Measurements from ENCODE around the gene GALK1.
A peak's percentile ranks its signal among the peaks of the same experiment; 100 is the strongest.
"Not testable (repeated sequence)": the region's sequence is repeated elsewhere in the genome, so short reads cannot be mapped to it uniquely, and the experiment has no call there.

GALK1 gene

DNA sequence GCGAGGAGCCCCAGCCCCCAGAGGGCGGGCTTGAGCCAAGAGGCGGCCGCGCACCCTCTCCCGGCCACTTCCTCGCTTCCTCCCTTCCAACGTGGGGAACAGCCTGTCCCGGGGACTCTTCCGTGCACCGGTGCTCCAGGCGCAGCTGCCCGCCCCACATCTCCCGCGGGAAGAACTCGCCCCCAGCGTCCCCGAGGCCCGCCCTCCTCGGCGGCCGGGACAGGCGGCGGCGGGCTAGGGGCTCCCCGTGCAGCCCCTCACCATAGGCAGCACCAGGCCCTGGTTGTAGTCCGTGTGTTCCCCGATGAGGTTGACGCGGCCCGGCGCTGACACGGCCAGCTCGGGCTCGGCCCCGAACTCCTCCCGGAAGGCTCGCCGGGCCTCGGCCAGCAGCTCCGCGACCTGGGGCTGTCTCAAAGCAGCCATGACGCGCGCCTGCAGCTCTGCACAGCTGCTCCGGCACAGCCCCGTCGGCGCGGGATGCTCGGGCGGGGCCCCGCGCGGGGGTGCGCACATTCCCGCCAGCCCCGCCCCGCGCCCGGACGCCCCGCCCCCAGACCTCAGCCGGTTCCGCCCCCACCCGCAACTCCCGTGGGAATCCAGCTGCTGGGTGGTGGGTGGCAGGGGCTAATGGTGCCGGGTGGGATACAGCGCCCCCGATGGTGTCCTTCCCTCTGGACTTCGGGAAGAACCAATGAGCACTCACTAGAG lies at the start of gene GALK1:
TSS of gene GALK1 (minus strand) at position 482 of the 711 bp plus-strand sequence. CDS start at position 426, 56 bp downstream.
- peak in 1 of 2 donors; percentile 50 for DNase-seq (ENCODE audit: low read depth in 2 of 2)

DNA sequence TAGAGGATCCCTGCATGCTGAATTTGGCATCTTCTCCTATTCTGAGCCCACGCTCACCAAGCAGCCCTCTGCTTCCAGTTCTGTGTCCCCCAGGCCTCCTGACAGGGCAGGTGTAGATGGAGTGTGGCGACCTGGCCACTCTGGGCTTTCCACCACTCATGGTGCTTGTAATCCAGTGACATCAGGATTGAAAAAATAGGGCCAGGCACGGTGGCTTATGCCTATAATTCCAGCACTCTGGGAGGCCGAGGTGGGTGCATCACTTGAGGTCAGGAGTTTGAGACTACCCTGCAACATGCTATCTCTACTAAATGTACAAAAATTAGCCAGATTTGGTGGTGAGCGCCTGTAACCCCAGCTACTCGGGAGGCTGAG lies 49.0 kb upstream of the GALK1 start:
- DNase-seq (ENCODE audit: low read depth in 2 of 2), result no peak

DNA sequence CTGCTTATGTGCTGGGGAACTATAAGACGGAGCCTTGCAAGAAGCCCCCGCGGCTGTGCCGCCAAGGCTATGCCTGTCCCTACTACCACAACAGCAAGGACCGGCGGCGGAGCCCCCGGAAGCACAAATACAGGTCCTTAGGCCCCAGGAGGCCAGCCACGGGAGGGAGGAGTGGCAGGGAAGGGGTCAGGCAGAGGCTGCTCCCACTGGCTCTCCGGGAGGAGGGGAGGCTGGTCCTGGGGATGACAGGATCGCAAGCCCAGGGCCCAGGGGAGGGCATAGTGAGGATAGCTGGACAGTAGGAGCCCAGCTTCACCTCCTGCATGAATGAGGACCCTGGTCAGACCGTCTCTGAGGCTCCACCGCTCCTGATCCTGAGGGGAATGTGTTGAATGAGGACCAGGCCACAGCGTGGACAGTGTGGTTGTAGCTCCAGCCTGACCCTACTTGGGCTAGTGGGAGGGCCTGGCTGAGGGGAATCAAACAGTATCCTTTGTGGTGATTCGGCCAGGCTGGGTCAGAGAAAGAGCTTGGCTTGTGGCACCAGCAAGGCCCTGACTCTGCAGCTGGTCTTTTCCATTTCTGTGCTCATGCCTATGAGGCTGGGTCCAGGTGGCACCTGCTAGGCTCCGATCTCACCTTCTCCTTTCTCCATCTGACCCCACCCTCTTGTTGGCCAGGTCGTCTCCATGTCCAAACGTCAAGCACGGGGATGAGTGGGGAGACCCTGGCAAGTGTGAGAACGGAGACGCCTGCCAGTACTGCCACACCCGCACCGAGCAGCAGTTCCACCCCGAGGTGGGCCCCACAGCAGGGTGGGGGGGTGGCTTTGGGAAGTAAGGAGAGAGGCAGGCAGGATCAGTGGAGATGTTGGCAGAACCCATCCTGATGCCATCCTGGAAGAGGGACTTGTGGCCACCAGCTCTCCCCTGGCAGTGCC lies 48.4 kb upstream of the GALK1 start:
- no peak for DNase-seq (ENCODE audit: low read depth in 2 of 2)

DNA sequence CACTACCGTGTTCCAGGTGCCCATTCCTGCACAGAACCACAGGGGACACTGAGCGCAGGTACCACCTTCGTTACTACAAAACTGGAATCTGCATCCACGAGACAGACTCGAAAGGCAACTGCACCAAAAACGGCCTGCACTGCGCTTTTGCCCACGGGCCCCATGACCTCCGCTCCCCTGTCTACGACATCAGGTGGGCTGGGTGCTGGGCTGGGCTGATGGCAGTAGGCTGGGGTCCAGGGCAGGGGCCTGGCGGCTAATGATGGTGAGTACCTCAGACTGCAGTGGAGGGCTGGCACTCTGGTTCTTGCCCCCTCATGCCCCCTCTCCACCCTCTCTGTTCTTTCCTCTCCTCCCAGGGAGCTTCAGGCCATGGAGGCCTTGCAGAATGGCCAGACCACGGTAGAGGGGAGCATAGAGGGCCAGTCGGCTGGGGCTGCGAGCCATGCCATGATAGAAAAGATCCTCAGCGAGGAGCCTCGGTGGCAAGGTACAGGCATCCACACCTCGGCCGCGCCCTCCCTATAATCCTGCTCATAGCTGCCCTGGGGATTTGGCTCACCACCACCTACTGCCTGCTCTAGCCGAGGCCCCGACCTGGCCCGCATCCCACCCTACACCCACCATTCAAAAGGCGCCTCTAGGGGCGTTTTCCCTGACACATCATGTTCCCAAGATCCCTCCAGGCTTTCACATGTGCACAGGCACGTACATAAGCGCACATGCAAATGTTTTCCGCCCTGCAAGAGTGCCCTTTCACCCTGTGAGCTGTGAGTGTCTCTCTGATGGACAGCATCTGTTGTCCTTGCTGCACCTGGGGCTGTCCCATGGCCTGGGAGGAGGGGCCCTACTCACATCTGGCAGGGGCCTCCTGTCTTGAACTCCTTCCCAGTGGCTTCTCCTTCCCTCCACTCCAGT lies 47.4 kb upstream of the GALK1 start:
- no peak for DNase-seq (ENCODE audit: low read depth in 2 of 2)

DNA sequence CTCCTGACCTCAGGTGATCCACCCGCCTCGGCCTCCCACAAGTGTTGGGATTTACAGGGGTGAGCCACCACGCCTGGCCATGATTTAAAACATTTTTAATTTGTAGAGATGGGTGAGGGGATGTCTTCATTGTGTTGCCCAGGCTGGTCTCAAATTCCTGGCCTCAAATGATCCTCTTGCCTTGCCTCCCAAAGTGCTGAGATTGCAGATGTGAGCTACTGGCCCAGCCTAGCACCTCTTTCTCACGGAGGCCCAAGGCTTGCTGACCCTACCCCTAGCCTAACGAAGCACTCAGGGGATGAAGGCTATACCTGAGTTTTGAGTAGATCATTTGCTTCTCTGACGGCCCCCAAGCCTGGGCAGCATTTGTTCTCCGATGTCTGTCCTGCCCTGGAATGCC lies 46.2 kb upstream of the GALK1 start:
- no peak for DNase-seq (ENCODE audit: low read depth in 2 of 2)

DNA sequence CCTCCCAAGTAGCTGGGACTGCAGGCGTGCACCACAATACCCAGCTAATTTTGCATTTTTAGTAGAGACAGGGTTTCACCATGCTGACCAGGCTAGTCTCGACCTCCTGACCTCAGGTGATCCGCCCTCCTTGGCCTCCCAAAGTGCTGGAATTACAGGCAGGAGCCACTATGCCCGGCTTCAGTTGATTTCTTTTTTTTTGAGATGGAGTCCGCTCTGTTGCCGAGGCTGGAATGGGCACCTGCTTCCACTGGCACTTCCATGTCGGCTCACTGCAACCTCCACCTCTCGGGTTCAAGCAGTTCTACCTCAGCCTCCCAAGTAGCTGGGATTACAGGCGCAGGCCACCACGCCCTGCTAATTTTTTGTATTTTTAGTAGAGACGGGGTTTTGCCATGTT lies 45.8 kb upstream of the GALK1 start:
- not testable (repeated sequence) for DNase-seq (ENCODE audit: low read depth in 2 of 2)

DNA sequence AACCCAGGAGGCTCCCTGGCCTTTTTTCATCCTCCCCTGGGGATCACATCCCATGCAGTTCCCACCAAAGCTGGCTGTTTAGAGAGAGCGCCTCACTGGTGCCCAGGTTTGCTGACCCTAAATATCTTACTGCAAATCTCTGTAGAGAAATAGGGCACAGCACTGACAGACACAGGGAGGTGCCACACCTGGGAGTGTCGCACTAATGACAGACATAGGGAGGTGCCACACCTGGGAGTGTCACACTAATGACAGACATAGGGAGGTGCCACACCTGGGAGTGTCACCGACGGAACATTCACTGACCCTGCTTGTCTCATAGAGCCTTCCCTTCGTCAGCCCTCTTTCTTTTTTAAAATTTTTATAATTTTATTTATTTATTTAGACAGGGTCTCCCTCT lies 45.2 kb upstream of the GALK1 start:
- DNase-seq (ENCODE audit: low read depth in 2 of 2), result no peak

DNA sequence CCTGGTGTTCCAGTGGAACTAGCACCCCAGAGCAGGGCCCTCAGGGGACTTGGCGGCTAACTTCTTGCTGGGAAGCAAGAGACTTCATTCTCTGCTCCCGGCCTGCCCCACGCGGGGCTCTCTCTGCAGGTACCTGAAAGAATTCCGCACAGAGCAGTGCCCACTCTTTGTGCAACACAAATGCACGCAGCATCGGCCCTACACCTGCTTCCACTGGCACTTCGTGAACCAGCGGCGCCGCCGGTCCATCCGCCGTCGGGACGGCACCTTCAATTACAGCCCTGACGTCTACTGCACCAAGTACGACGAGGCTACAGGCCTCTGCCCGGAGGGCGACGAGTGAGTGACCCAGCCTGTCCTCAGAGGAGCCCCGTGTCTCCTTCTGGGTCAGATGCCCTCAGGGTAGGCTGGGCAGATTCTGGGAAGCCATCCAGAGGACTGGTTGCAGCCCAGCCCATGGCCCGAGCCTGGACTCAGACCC lies 44.7 kb upstream of the GALK1 start:
- DNase-seq (ENCODE audit: low read depth in 2 of 2), result no peak

DNA sequence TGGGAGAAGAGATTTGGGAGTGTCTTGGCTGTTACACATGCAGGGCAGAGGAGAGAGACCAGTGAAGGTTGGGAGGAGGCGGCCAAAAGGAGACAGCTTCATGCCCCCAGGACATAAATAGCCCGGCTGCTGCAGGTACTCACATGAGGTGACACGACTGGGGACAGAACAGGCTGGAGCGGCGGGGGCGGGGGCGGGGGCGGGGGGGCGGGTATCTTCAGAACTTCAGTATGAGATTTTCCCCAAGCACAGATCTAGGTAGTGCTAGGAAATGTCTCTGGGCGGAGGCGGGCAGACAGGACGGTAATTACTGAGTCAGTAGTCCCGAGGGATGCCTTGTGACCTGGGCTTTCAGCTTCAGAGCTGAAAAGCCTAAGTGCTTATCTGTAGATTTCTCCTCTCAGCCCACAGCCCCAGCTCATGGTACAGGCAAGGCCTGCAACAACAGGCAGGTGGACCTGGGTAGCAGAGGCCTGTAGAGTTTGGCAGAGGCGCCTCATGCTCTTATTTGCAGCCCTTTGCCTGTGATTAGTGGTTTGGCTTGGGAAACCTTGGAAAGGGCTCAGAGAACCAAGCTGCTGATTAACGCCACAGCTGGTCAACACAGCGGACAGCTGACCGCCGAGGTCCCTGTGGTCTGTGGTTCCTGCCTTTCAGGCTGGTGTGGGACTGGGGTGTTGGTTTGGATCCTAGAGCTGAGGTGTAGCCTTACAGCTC lies 44.1 kb upstream of the GALK1 start:
- DNase-seq (ENCODE audit: low read depth in 2 of 2), result no peak

DNA sequence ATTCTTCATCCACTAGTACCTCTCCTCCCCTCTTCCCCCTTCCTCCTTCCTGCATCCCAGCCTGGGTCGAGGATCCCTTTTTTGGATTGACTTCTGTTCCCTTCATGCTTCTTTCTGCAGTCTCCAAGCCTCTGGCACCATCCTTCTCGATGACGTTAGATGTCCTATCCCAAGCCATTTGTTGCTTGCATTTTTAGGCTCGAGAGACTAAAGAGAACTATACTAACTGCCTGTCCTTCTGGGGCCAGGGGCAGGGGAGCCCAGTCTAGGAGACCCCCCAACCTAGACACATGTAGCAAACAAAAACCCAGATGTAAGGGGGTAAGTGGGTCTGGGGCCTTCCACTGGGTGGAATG lies 43.5 kb upstream of the GALK1 start:
- no peak for DNase-seq (ENCODE audit: low read depth in 2 of 2)

DNA sequence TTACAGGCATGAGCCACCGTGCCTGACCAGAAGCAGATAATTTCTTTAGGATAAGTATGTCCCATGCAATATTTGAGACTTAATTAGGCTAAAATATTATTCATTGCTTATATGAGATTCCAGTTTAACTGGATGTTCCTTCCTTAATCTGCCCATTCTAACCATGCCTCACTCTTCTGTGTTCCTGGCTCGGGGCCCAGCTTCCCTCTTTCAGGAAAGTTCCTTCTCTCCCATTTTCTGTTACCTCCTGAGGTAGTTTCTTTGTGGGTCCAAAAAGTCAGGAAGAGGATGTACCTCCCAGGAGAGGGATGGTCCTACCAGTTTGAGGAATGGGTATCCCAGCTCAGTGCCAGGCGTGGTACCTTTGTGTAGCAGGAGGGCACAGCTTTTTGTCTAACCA lies 42.9 kb upstream of the GALK1 start:
- DNase-seq (ENCODE audit: low read depth in 2 of 2), result no peak

DNA sequence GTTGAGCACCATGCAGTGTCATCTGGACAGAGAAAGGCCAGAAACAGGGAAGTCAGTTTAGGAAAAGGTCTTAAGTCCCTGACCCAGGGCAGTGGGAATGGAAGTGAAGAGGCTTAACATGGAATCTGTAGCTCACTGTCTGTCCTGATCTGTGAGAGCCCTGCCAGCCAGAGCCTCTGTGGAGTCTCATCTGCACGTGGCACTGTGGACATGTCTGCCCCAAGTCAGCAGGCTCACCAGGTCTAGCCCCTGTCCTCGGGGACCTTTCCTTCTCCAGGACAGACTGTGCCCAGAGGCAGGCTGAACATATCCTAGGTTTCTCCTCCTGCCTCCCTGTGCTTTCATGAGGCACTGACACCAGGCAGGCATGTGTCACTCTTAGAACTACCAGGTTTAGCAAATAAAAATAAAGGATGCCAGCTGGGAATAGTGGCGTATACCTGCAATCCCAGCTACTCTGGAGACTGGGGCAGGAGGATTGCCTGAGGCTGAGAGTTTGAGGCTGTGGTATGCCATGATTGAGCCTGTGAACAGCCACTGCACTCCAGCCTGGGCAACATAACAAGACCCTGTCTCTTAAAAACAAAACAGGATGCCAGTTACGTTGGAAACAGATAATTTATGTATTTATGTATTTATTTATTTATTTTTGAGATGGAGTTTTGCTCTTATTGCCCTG lies 42.0 kb upstream of the GALK1 start:
- no peak for DNase-seq (ENCODE audit: low read depth in 2 of 2)

DNA sequence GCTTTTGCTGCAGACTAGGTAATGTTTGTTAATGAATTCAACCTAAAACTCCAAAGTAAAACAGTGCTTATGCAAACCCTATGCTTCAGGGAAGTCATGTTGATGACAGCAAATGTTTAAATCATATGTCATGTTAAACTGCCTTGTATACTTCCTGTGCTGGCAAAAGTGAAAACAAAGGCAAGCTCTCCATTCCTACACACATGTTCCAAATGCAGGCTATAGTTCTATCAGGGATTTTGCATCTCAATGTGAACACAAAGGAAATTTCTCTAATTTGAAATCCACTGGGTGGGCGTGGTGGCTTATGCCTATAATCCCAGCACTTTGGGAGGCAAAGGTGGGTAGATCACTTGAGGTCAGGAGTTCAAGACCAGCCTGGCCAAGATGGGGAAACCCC lies 38.9 kb upstream of the GALK1 start:
- DNase-seq (ENCODE audit: low read depth in 2 of 2), result no peak

DNA sequence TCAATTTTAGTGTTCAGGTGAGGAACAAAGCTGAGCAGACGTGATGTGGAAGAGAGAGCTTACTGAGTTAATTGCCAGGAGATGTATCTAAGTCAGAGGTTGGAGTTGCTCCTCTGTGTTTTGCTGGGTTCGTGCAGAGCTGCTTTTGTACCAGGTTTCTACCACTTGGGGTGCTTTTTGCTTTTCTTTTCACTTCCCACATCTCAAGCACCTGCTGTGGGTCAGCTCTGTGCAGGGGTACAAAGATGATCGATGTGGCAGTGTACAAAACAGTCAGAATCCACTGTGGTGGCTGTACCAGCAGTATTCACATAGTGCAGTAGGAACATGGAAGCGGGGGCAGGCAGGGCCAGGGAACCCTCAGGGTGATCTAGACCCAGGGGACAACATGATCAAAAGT lies 34.4 kb upstream of the GALK1 start:
- no peak for DNase-seq (ENCODE audit: low read depth in 2 of 2)

DNA sequence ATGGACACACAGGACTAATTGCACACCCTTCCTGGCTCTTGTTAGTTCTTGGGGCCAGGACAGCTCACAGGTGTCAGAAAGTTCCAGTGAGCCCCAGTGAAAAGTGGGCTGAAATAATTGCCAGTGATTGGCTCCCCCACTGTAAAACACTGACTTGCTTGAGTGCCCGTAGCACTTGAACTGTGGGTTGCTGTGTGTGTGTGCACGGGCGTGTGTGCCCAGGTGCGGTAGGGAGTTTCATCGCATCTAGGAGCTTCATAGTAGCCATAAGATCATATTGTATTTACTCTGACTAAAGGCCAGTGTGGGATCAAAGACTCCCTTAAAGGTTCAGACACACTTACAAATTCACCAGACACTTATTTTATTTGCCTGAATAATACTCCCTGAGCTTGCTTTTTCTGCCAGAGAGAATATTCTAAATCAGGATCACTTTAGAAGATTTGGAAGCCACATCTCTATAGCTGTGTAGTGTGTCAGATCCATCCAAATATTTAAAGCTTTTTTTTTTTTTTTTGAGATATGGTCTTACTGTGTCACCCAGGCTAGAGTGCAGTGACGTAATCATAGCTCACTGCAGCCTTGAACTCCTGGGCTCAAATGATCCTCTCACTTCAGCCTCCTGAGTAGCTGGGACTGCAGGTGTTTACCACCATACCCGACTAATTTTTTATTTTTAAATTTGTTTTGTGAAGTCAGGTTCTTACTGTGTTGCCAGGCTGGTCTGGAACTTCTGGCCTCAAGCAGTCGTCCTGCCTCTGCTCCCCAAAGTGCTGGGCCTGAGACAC lies 31.0 kb upstream of the GALK1 start:
- no peak for DNase-seq (ENCODE audit: low read depth in 2 of 2)

DNA sequence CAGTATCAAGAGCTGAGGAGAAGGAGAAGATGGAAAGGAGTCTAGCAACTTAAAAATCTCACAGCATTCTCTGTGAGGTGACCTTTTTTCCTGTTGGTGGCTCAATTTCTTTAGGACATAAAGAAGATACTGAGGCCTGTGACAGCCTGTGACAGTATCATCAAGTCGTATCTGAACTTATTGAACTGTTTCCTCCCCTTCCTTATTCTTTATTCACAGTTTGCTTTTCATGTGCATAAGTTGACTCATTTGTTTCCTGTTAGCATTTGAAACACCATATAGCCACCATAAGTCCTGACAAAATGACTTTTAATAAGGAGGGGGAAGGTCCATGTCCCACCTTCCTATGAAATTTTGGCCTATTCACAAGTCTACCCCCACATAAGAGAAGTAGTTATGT lies 28.5 kb upstream of the GALK1 start:
- no peak for DNase-seq (ENCODE audit: low read depth in 2 of 2)

DNA sequence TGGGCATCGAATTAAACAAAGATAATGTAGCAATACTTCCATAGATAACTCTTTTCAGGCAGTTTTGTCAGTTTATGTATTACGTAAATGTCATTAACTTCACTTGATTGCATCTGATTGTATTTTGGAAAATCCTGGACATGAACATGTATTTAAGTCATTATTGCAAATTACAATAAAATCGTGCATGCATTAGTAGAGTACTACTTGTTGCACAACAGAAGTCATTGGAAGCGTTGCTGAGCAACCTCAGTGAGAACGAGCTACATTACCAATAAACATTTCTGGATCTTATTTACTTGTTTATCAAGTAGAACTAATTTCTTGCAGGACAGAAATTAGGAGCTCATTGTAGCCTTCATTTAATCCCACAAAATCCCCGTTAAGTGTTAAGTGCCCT lies 26.3 kb upstream of the GALK1 start:
- DNase-seq (ENCODE audit: low read depth in 2 of 2), result no peak

DNA sequence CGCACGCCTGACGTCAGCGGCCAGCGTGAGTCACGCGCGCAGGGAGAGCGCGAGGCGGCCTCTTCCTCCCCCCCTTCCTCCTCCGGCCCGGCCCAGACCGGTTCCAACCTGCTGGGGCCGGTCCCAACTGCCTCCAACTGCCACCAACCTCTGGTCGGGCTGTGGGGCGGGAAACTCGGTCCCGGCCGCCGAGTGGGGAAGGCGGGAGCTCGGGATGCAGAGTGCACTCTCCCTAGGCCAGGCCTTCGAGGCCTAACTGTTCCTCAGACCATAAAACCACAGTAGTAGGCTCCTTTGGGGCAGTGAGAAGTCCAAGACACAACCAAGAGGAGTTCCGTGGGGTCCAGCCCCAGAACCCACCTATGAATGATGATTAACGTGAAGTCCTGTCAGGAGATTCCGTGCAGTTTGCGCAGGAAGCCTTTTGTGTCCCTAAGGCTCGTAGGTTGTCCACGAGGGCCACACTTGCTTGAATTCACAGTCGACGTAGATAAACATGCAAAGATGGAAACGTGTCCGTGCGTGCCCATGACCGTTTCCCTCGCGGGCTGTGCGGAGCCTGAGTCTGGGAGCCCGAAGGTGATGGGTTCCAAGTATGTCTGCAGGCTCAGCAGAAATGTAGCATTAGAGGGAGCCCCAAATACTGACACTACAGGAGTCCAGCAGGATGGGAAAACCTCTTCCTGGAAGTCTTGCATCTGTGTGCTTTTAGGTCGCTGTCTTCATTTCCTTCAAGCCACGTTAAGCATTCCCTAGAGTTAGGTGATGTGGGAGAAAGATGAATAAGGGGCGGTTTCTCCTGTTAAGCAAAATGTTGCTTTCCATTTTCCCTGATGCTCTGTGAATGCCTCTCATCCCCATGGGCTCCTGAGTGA lies 20.3 kb upstream of the GALK1 start:
- peak; percentile 77 to 83 for DNase-seq (ENCODE audit: low read depth in 2 of 2)

DNA sequence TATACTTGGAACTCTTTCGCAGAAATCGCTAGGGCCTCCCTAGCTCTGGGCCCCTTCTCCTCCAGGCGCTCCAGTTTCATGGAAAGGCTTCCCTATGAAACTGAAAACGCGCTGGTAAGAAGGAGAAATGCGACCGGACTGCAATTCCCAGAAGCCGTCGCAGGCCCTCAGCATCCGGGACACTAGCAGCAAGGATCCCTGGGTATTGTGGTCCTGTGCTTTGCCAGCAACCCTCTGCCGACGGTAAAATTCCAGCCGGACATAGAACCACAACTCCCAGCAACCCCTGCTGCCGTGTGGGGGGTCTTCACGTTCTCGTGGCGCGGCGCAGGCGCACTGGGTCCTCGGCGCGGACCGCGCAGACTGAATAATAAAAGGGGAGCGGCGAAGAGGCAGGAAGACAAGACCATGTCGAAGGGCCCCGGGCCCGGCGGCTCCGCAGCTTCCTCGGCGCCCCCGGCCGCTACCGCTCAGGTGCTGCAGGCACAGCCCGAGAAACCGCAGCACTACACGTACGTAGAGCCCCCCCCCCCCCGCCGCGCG lies 19.6 kb upstream of the GALK1 start, which contains the start of gene UNK:
TSS of gene UNK (plus strand) at position 334 of the 543 bp plus-strand sequence. CDS start at position 409, 75 bp downstream.
- DNase-seq (ENCODE audit: low read depth in 2 of 2), result peak; percentile 91 to 95
